Vagina (tissue), 2 donors: Measurements from ENCODE around the gene ZNF182. TPM values are rescaled to one million over a fixed set of nuclear protein-coding genes. Genes with fewer than 3 reads are reported as not detected.
"Not testable (repeated sequence)": the region's sequence is repeated elsewhere in the genome, so short reads cannot be mapped to it uniquely, and the experiment has no call there.

Experiments
- DNase-seq, 2 donors: peaks; one replicate each; pipeline ENCODE4 v3.0.0-alpha.2; 2017; ENCODE audit errors: extremely low spot score in 2 of 2
- H3K27ac ChIP-seq: fragments of 200-600 bp; sonication (generic); one replicate; pipeline ENCODE4 v1.5.1; 2019
- H3K27me3 ChIP-seq: fragments of 200-600 bp; sonication (generic); one replicate; pipeline ENCODE4 v1.5.1; 2019
- H3K36me3 ChIP-seq, 2 donors: fragments of 200-600 bp; sonication (generic); one replicate each; pipeline ENCODE4 v1.5.1; 2017 to 2019
- H3K4me1 ChIP-seq: fragments of 200-600 bp; sonication (generic); one replicate; pipeline ENCODE4 v1.5.1; 2019
- H3K4me3 ChIP-seq, 2 donors: fragments of 200-600 bp; sonication (generic); 1 replicate in 1 of 2; 2 replicates in 1 of 2; pipeline ENCODE4 v1.5.1; 2016 to 2019
- H3K9me3 ChIP-seq: fragments of 200-600 bp; sonication (generic); one replicate; pipeline ENCODE4 v1.5.1; 2019
- CTCF ChIP-seq, 3 experiments: fragments of 450-650 bp in 2 of 3; fragments of 200-600 bp in 1 of 3; sonication (generic) in 1 of 3; IDR thresholded peaks; one replicate each; pipeline ENCODE4 v1.5.1; 2017 to 2019; ENCODE audit warnings: antibody characterized with exemption in 3 of 3, mild to moderate bottlenecking in 2 of 3, moderate library complexity in 2 of 3
- POLR2A ChIP-seq, 2 donors: fragments of 450-650 bp; IDR thresholded peaks; one replicate each; pipeline ENCODE4 v1.6.1; 2017; ENCODE audit warnings: antibody characterized with exemption in 2 of 2, mild to moderate bottlenecking in 2 of 2, moderate library complexity in 2 of 2
- POLR2AphosphoS5 ChIP-seq, 2 donors: sonication (generic); formaldehyde crosslinking; IDR thresholded peaks; one replicate each; pipeline ENCODE4 v1.9.0; 2017; ENCODE audit warnings: antibody characterized with exemption in 2 of 2, mild to moderate bottlenecking in 2 of 2, low read depth in 1 of 2; ENCODE audit not compliant: insufficient read depth in 1 of 2
- intact Hi-C: fragments of 100-400 bp; cut with DNase I; formaldehyde crosslinking; loops from one replicate; pipeline ENCODE4 v1.15.1; 2023
- total RNA-seq: library from RNA; depleted of rRNA; stranded (reverse); fragments of >200 nt; gene quantifications from one replicate; pipeline ENCODE4 v1.2.3, GENCODE V29; 2016

The ZNF182 gene
- total RNA-seq, 1 donor from 2014 or later: 4.2 TPM

GRCh38 chrX:48022738-48023137 lies 18.9 kb upstream of the ZNF182 start:
- intact Hi-C loops: loop anchor here (10.0 kb wide), 1 partner anchor 188 kb away; the partner anchor contains the start of gene ZNF81
- no peaks in the 10 kb centered on the region for H3K36me3 ChIP-seq
- no peak overlapping the region for H3K4me3 ChIP-seq
- no peaks in the 10 kb centered on the region for H3K9me3 ChIP-seq
- no peak overlapping the region for H3K27ac ChIP-seq
- no peaks in the 10 kb centered on the region for H3K27me3 ChIP-seq
- no peak for DNase-seq
- TF ChIP-seq POLR2A (IDR thresholded peaks at IDR 0.05) (no peak), POLR2AphosphoS5 (IDR thresholded peaks at IDR 0.05; ENCODE audit: insufficient read depth in 1 of 2, low read depth in 1 of 2) (no peak), CTCF (IDR thresholded peaks at IDR 0.05) (no peak)
- H3K4me1 ChIP-seq: no peaks in the 10 kb centered on the region

GRCh38 chrX:48022100-48022499 lies 18.3 kb upstream of the ZNF182 start:
- no peaks in the 10 kb centered on the region for H3K27me3 ChIP-seq
- no peaks in the 10 kb centered on the region for H3K36me3 ChIP-seq
- no peaks in the 10 kb centered on the region for H3K4me1 ChIP-seq
- DNase-seq: no peak
- no peaks in the 10 kb centered on the region for H3K9me3 ChIP-seq
- H3K4me3 ChIP-seq: peak overlapping the region in 1 of 2 donors; percentile 31
- intact Hi-C loops: loop anchor here (10.0 kb wide), 1 partner anchor 187 kb away; the partner anchor contains the start of gene ZNF81
- H3K27ac ChIP-seq: no peak overlapping the region
- no peak for TF ChIP-seq POLR2A (IDR thresholded peaks at IDR 0.05)
- no peak for TF ChIP-seq POLR2AphosphoS5 (IDR thresholded peaks at IDR 0.05; ENCODE audit: insufficient read depth in 1 of 2, low read depth in 1 of 2)
- no peak for TF ChIP-seq CTCF (IDR thresholded peaks at IDR 0.05)

- intact Hi-C loops: loop anchor here (10.0 kb wide), 1 partner anchor 186 kb away; the partner anchor contains the start of gene ZNF81
- H3K27me3 ChIP-seq: no peaks in the 10 kb centered on the region
- no peaks in the 10 kb centered on the region for H3K36me3 ChIP-seq
- H3K4me3 ChIP-seq: peak overlapping the region; percentile 31 to 43
- no peaks in the 10 kb centered on the region for H3K4me1 ChIP-seq
- H3K9me3 ChIP-seq: no peaks in the 10 kb centered on the region
- peak overlapping the region; percentile 70 for H3K27ac ChIP-seq
- TF ChIP-seq POLR2AphosphoS5 (IDR thresholded peaks at IDR 0.05; ENCODE audit: insufficient read depth in 1 of 2, low read depth in 1 of 2) (no peak), CTCF (IDR thresholded peaks at IDR 0.05) (no peak)
- DNase-seq: no peak
Observed at GRCh38 chrX:48021026-48021900, 17.5 kb upstream of the ZNF182 start.

GRCh38 chrX:48020472-48020871 lies 16.7 kb upstream of the ZNF182 start:
- DNase-seq, H3K4me1 ChIP-seq, H3K9me3 ChIP-seq, H3K36me3 ChIP-seq, H3K27me3 ChIP-seq: not testable (repeated sequence)
- H3K27ac ChIP-seq: peak overlapping the region; percentile 70
- peak overlapping the region in 1 of 2 donors; percentile 43 for H3K4me3 ChIP-seq
- intact Hi-C loops: loop anchor here (10.0 kb wide), 1 partner anchor 186 kb away; the partner anchor contains the start of gene ZNF81

GRCh38 chrX:48019892-48020291 lies 16.1 kb upstream of the ZNF182 start:
- H3K4me1 ChIP-seq, DNase-seq, H3K9me3 ChIP-seq, H3K4me3 ChIP-seq, H3K27me3 ChIP-seq, H3K36me3 ChIP-seq, H3K27ac ChIP-seq: not testable (repeated sequence)
- intact Hi-C loops: loop anchor here (10.0 kb wide), 1 partner anchor 185 kb away; the partner anchor contains the start of gene ZNF81

- intact Hi-C loops, DNase-seq, H3K36me3 ChIP-seq, H3K4me1 ChIP-seq, H3K9me3 ChIP-seq, H3K27ac ChIP-seq, H3K4me3 ChIP-seq, H3K27me3 ChIP-seq: not testable (repeated sequence)
Observed at GRCh38 chrX:48016583-48017310, 13.0 kb upstream of the ZNF182 start.

GRCh38 chrX:48009445-48009960 lies 5.7 kb upstream of the ZNF182 start:
- H3K36me3 ChIP-seq, H3K4me1 ChIP-seq, intact Hi-C loops, H3K4me3 ChIP-seq, DNase-seq, H3K27ac ChIP-seq, H3K9me3 ChIP-seq, H3K27me3 ChIP-seq: not testable (repeated sequence)

GRCh38 chrX:48006688-48007087 lies 2.9 kb upstream of the ZNF182 start, which contains the start of gene SPACA5:
Gene SPACA5 (plus strand): TSS chrX:48006988. CDS start chrX:48007803, 815 bp downstream.
- DNase-seq, intact Hi-C loops: not testable (repeated sequence)

More at GRCh38 chrX:48006688-48007087, 2.9 kb upstream of the ZNF182 start, which contains the start of gene SPACA5:
- H3K36me3 ChIP-seq, H3K9me3 ChIP-seq, H3K4me1 ChIP-seq, H3K27ac ChIP-seq, H3K4me3 ChIP-seq, H3K27me3 ChIP-seq: not testable (repeated sequence)
